ENCODE data around the gene MTFR2. TPM values are rescaled to one million over a fixed set of nuclear protein-coding genes. Genes with fewer than 3 reads are reported as not detected.

MTFR2 gene
- polyA plus RNA-seq, 2 donors = 1.7 to 3.2 TPM

DNA sequence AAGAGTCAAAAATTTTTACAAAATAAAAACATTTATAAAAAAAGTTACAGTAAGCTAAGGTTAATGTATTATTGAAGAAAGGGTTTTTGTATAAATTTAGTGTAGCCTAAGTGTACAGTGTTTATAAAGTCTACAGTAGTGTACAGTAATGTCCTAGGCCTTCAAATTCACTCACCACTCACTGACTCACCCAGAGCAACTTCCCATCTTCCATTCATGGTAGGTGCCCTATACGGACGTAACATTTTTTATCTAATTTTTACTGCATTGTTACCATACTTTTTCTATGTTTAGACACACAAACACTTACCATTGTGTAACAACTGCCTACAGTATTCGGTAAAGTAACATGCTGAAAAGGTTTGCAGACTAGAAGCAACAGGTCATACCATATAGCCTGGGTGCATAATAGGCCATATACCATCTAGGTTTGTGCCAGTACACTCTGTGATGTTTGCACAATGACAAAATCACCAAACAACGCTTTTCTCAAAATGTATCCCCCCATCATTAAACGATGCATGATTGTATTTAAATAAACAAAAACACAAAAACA, 6.0 kb downstream of the MTFR2 start:
- Histone ChIP-seq H3K36me3 (ENCODE audit: control insufficient read depth in 2 of 2, insufficient read depth in 2 of 2, low read length in 1 of 2) (no peaks in the 10 kb centered on the region), H3K27ac (ENCODE audit: low read depth in 2 of 2, low read length in 1 of 2) (no peak overlapping the region), H3K4me3 (ENCODE audit: low read depth in 1 of 2, low read length in 2 of 2) (no peak overlapping the region), H3K27me3 (ENCODE audit: control insufficient read depth in 1 of 2, insufficient read depth in 2 of 2, low read length in 2 of 2) (no peaks in the 10 kb centered on the region), H3K4me1 (ENCODE audit: control insufficient read depth in 2 of 2, insufficient read depth in 2 of 2, low read length in 1 of 2) (no peaks in the 10 kb centered on the region), H3K9me3 (ENCODE audit: control insufficient read depth in 2 of 2, insufficient read depth in 1 of 2, low read depth in 1 of 2, low read length in 1 of 2) (no peaks in the 10 kb centered on the region)
- WGBS, 2 donors = 91 to 94% methylated on average over 5 of the region's 5 CpGs

DNA sequence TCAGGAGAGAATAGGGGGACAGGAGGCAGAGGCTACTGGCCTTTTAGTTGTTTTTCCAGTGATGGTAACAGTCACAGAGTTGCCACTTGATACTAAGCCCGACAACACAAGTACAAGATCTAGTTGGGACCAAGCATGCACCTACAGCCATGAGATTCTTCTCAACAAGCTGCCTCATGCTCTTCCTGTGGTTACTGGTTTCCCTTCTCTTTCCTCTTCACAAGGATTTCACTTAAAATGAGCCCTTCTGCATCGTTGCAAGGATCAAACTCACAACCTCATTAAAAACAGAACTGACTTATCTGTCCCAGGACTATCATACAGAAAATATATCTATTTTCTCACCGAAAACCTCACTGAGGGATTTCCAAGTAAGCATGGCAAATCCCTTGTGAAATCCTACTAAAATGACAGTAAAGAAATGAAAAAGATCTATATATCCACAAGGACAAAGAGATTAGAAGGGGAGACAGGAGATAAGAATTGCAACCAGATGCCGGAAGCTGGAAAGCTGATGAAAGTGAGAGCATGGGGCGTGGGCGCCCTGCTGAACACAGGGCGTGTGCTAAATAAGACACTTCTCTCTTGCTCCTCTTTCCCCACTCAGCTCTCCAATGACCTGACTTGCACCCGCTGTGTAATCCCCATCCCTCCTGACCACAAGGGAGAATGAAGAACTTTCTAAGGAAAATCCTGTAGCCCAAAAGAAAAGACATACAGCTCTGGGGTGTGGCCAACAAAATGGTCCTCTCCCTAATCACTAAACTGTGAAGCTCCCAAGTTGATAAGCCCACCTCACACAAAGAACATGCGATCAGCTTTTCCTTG, 13.4 kb downstream of the MTFR2 start:
- Histone ChIP-seq H3K4me3 (ENCODE audit: low read depth in 1 of 2, low read length in 2 of 2) (no peak overlapping the region), H3K4me1 (ENCODE audit: control insufficient read depth in 2 of 2, insufficient read depth in 2 of 2, low read length in 1 of 2) (no peaks in the 10 kb centered on the region), H3K36me3 (ENCODE audit: control insufficient read depth in 2 of 2, insufficient read depth in 2 of 2, low read length in 1 of 2) (no peaks in the 10 kb centered on the region), H3K27ac (ENCODE audit: low read depth in 2 of 2, low read length in 1 of 2) (no peak overlapping the region), H3K9me3 (ENCODE audit: control insufficient read depth in 2 of 2, insufficient read depth in 1 of 2, low read depth in 1 of 2, low read length in 1 of 2) (no peaks in the 10 kb centered on the region), H3K27me3 (ENCODE audit: control insufficient read depth in 1 of 2, insufficient read depth in 2 of 2, low read length in 2 of 2) (no peaks in the 10 kb centered on the region)
- 78 to 85% methylated on average over 9 of the region's 9 CpGs for whole genome bisulfite sequencing, 2 donors

DNA sequence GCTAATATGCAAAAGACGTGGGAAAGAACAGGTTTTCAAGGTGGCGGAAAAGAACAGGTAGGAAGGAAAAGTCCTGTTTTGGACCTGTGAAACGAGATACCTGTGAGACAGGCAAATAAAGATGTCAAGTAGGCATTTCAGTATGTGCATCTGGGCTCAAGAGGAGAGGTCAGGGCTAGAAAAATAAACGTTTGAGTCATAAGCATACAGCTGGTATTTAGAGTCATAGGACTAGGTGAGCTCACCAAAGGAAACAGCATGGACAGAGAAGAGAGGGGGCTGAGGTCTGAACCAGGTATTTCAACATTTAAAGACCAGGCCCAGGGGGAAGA, 14.9 kb downstream of the MTFR2 start:
- Histone ChIP-seq H3K9me3 (ENCODE audit: control insufficient read depth in 2 of 2, insufficient read depth in 1 of 2, low read depth in 1 of 2, low read length in 1 of 2) (no peaks in the 10 kb centered on the region), H3K4me3 (ENCODE audit: low read depth in 1 of 2, low read length in 2 of 2) (no peak overlapping the region), H3K4me1 (ENCODE audit: control insufficient read depth in 2 of 2, insufficient read depth in 2 of 2, low read length in 1 of 2) (peaks cover 0 to 3% of the 10 kb centered on the region in 2 donors), H3K36me3 (ENCODE audit: control insufficient read depth in 2 of 2, insufficient read depth in 2 of 2, low read length in 1 of 2) (no peaks in the 10 kb centered on the region), H3K27me3 (ENCODE audit: control insufficient read depth in 1 of 2, insufficient read depth in 2 of 2, low read length in 2 of 2) (no peaks in the 10 kb centered on the region), H3K27ac (ENCODE audit: low read depth in 2 of 2, low read length in 1 of 2) (no peak overlapping the region)
- 78 to 85% methylated on average over 4 of the region's 4 CpGs for WGBS, 2 donors

DNA sequence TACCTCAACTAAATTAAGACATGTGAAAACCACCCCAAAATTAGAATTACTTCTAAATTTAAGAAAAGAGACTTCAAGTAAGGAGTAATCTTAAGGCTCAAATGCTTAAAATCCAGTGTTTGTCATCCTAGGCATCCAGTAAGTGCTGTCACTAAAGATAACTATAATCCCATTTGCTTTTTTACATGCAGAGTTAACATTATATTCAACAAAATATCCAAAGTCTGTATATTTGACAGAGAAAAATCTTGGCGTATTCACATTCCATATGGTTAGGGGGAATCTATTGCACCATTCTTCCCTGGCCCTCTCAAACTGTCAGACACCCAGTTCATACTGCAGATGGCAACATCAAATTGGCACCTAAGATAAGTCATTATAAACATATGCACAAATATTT, 17.4 kb downstream of the MTFR2 start:
- Histone ChIP-seq H3K4me3 (ENCODE audit: low read depth in 1 of 2, low read length in 2 of 2) (no peak overlapping the region), H3K9me3 (ENCODE audit: control insufficient read depth in 2 of 2, insufficient read depth in 1 of 2, low read depth in 1 of 2, low read length in 1 of 2) (no peaks in the 10 kb centered on the region), H3K27ac (ENCODE audit: low read depth in 2 of 2, low read length in 1 of 2) (no peak overlapping the region), H3K36me3 (ENCODE audit: control insufficient read depth in 2 of 2, insufficient read depth in 2 of 2, low read length in 1 of 2) (no peaks in the 10 kb centered on the region), H3K4me1 (ENCODE audit: control insufficient read depth in 2 of 2, insufficient read depth in 2 of 2, low read length in 1 of 2) (peaks cover 0 to 3% of the 10 kb centered on the region in 2 donors), H3K27me3 (ENCODE audit: control insufficient read depth in 1 of 2, insufficient read depth in 2 of 2, low read length in 2 of 2) (no peaks in the 10 kb centered on the region)
- 95 to 98% methylated on average over 1 of the region's 1 CpG for WGBS, 2 donors

DNA sequence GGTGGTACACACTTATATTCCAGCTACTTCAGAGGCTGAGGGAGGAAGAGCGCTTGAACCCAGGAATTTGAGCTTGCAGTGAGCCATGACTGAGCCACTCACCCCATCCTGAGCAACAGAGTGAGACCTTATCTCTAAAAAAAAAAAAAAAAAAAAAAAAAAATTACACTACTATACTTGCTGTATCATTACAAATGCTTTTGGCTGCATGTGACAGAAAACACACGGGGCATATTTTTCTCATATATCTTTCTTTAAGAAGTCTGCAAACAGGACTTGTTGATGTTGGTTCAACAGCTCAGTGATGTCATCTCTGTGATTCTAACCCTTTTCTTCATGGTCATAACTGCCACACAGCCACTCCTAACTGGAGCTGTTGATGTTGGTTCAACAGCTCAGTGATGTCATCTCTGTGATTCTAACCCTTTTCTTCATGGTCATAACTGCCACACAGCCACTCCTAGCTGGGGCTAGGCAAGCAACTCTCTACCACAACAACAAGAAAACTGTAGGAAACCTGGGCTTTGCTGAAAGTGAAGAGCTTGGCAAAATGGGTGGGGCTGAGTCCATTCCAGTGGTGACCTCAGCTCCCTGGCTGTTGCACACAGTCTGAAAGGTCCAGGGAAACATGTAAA, 19.8 kb downstream of the MTFR2 start:
- Histone ChIP-seq H3K27ac (ENCODE audit: low read depth in 2 of 2, low read length in 1 of 2) (no peak overlapping the region), H3K27me3 (ENCODE audit: control insufficient read depth in 1 of 2, insufficient read depth in 2 of 2, low read length in 2 of 2) (no peaks in the 10 kb centered on the region), H3K36me3 (ENCODE audit: control insufficient read depth in 2 of 2, insufficient read depth in 2 of 2, low read length in 1 of 2) (no peaks in the 10 kb centered on the region), H3K4me3 (ENCODE audit: low read depth in 1 of 2, low read length in 2 of 2) (no peak overlapping the region), H3K9me3 (ENCODE audit: control insufficient read depth in 2 of 2, insufficient read depth in 1 of 2, low read depth in 1 of 2, low read length in 1 of 2) (no peaks in the 10 kb centered on the region), H3K4me1 (ENCODE audit: control insufficient read depth in 2 of 2, insufficient read depth in 2 of 2, low read length in 1 of 2) (peaks cover 0 to 3% of the 10 kb centered on the region in 2 donors)
- WGBS, 2 donors = 89 to 90% methylated on average over 2 of the region's 2 CpGs

DNA sequence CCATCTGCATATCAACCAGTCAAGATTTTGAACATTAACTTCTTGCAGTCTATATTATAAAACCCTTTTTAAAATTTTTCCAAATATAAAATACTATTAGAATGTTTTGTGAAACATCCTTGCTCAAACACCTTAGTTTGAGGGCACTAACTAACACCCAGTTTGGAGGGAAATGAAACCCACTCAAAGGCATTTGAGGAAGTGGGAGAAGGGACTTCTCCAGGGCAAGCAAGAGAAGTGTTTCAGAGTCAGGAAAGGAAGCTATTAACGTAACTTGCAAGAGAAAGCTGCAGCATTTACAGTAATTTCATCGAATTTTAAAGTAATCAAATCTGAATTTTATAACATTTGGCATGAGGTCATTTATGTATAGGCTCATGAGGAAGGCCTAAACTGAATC, 21.3 kb downstream of the MTFR2 start:
- 68 to 82% methylated on average over 2 of the region's 2 CpGs for WGBS, 2 donors
- no peaks in the 10 kb centered on the region for H3K9me3 ChIP-seq (ENCODE audit: control insufficient read depth in 2 of 2, insufficient read depth in 1 of 2, low read depth in 1 of 2, low read length in 1 of 2)
- peaks cover 0 to 3% of the 10 kb centered on the region in 2 donors for H3K4me1 ChIP-seq (ENCODE audit: control insufficient read depth in 2 of 2, insufficient read depth in 2 of 2, low read length in 1 of 2)
- no peaks in the 10 kb centered on the region for H3K27me3 ChIP-seq (ENCODE audit: control insufficient read depth in 1 of 2, insufficient read depth in 2 of 2, low read length in 2 of 2)
- H3K36me3 ChIP-seq (ENCODE audit: control insufficient read depth in 2 of 2, insufficient read depth in 2 of 2, low read length in 1 of 2) = no peaks in the 10 kb centered on the region
- no peak overlapping the region for H3K4me3 ChIP-seq (ENCODE audit: low read depth in 1 of 2, low read length in 2 of 2)
- no peak overlapping the region for H3K27ac ChIP-seq (ENCODE audit: low read depth in 2 of 2, low read length in 1 of 2)

DNA sequence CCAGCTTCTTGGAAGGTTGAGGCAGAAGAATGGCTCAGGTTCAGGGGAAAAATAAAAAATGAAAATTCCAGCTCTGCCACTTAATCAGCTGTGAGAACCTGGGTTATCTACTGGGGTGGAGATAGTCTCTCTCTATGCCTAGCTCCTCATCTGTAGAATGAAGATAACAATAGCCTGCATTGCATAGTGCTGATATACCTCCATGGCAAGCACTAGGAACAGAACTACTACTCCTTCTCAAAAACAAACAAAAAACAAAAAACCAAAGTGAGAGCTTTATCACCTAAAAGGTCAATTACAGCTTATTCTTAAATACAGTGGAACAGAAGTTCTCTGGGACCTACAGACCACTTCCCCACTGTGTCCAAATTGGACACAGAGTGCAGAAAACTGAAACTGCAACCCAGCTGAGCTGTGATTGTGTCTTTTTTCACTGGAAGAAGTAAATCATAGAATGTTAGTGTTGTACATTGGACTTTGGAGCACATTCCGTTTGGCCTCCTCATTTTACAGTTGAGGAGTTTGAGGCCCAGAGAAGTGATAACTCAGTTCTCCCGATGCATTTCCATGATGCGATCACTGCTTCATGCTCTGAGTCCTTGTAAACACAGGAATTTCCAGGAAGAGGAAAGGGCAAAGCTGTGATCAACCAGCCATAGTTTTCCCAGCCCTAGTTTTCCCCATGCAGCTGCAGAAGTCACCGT, 23.3 kb downstream of the MTFR2 start:
- Histone ChIP-seq H3K27me3 (ENCODE audit: control insufficient read depth in 1 of 2, insufficient read depth in 2 of 2, low read length in 2 of 2) (no peaks in the 10 kb centered on the region), H3K4me3 (ENCODE audit: low read depth in 1 of 2, low read length in 2 of 2) (peak overlapping the region in 1 of 2 donors; percentile 47), H3K27ac (ENCODE audit: low read depth in 2 of 2, low read length in 1 of 2) (no peak overlapping the region), H3K4me1 (ENCODE audit: control insufficient read depth in 2 of 2, insufficient read depth in 2 of 2, low read length in 1 of 2) (peaks cover 0 to 3% of the 10 kb centered on the region in 2 donors), H3K9me3 (ENCODE audit: control insufficient read depth in 2 of 2, insufficient read depth in 1 of 2, low read depth in 1 of 2, low read length in 1 of 2) (no peaks in the 10 kb centered on the region), H3K36me3 (ENCODE audit: control insufficient read depth in 2 of 2, insufficient read depth in 2 of 2, low read length in 1 of 2) (no peaks in the 10 kb centered on the region)
- 76 to 87% methylated on average over 4 of the region's 4 CpGs for WGBS, 2 donors

DNA sequence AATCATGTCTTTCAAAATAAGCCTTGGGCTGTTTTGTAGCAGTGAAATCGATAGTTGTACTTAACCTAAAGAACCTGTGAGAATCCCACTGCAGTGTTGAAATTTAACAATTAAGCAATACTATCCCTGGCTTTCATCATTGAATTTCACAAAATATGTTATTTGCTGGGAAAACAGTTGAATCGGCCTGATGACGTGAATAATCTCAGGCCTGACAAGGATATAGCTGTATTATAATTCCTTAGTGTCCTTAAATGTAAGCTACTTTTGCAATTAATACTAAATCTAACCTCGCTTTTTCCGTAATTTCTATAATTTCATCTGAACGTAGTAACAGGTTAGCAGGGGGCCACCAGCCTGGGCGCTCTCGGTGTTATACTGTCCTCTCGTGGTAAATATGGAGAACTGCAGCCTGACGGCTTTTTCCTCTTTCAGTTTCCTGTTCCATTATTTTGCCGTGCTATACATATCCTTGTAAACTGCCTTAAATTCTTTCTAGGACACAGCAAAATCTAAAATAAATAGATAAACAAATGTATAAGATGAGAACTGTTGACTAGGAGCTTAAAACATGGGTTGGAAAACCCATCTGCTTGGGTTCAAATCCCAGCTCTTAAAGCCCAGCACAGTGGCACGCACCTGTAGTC, 24.0 kb downstream of the MTFR2 start:
- Histone ChIP-seq H3K36me3 (ENCODE audit: control insufficient read depth in 2 of 2, insufficient read depth in 2 of 2, low read length in 1 of 2) (no peaks in the 10 kb centered on the region), H3K9me3 (ENCODE audit: control insufficient read depth in 2 of 2, insufficient read depth in 1 of 2, low read depth in 1 of 2, low read length in 1 of 2) (no peaks in the 10 kb centered on the region), H3K4me1 (ENCODE audit: control insufficient read depth in 2 of 2, insufficient read depth in 2 of 2, low read length in 1 of 2) (peaks cover 0 to 3% of the 10 kb centered on the region in 2 donors), H3K27ac (ENCODE audit: low read depth in 2 of 2, low read length in 1 of 2) (no peak overlapping the region), H3K4me3 (ENCODE audit: low read depth in 1 of 2, low read length in 2 of 2) (peak overlapping the region in 1 of 2 donors; percentile 47), H3K27me3 (ENCODE audit: control insufficient read depth in 1 of 2, insufficient read depth in 2 of 2, low read length in 2 of 2) (no peaks in the 10 kb centered on the region)
- WGBS, 2 donors = 21 to 22% methylated on average over 12 of the region's 12 CpGs

DNA sequence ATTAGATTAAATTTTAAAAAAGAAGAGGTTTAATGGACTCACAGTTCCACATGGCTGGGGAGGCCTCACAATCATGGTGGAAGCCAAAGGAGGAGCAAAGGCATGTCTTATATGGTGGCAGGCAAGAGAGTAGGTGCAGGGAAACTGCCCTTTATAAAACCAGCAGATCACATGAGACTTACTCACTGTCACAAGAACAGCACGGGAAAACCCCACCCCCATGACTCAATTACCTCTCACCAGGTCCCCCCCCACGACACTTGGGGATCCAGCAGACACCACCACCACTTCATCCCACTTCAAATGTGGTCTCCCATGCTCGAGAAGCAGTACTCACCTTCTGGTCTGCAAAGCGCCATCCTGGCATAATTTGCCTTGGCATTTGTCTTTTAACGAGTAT, 24.6 kb downstream of the MTFR2 start:
- WGBS, 2 donors = 63 to 69% methylated on average over 5 of the region's 5 CpGs

More for the DNA sequence above, 24.6 kb downstream of the MTFR2 start:
- Histone ChIP-seq H3K36me3 (ENCODE audit: control insufficient read depth in 2 of 2, insufficient read depth in 2 of 2, low read length in 1 of 2) (no peaks in the 10 kb centered on the region), H3K4me3 (ENCODE audit: low read depth in 1 of 2, low read length in 2 of 2) (no peak overlapping the region), H3K9me3 (ENCODE audit: control insufficient read depth in 2 of 2, insufficient read depth in 1 of 2, low read depth in 1 of 2, low read length in 1 of 2) (no peaks in the 10 kb centered on the region), H3K4me1 (ENCODE audit: control insufficient read depth in 2 of 2, insufficient read depth in 2 of 2, low read length in 1 of 2) (peaks cover 0 to 1% of the 10 kb centered on the region in 2 donors), H3K27ac (ENCODE audit: low read depth in 2 of 2, low read length in 1 of 2) (no peak overlapping the region), H3K27me3 (ENCODE audit: control insufficient read depth in 1 of 2, insufficient read depth in 2 of 2, low read length in 2 of 2) (no peaks in the 10 kb centered on the region)

Measured in esophagus (tissue), 2 donors.